HG03280 (cell line): ENCODE measurements around the gene BOD1.
"Not testable (repeated sequence)": the region's sequence is repeated elsewhere in the genome, so short reads cannot be mapped to it uniquely, and the experiment has no call there.

ENCODE experiments used
- ATAC-seq: cut with Tn5 transposase; IDR thresholded peaks from one replicate; pipeline ENCODE4 v1.9.1; 2021; ENCODE audit warnings: mild to moderate bottlenecking, moderate library complexity; ENCODE audit not compliant: unreplicated experiment

Gene BOD1

DNA sequence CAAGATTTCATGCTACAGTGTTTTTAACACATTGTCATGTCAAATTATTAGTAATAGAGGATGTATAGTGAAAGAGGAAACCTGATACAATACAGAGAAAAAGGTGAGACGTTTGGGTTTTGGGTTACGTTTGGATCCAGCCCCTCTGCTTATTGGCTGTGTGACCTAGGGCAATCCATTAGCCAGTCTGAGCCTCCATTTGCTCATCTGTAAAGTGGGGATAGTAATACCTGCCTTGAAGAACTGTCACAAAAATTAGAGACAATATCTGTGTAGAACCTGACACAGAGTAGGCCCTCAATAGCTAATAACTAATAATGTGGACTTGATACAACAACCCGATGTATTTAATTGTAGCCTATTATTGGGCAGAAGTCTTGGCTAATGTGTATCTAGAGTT lies 4.3 kb upstream of the BOD1 start:
- ATAC-seq, result no peak

DNA sequence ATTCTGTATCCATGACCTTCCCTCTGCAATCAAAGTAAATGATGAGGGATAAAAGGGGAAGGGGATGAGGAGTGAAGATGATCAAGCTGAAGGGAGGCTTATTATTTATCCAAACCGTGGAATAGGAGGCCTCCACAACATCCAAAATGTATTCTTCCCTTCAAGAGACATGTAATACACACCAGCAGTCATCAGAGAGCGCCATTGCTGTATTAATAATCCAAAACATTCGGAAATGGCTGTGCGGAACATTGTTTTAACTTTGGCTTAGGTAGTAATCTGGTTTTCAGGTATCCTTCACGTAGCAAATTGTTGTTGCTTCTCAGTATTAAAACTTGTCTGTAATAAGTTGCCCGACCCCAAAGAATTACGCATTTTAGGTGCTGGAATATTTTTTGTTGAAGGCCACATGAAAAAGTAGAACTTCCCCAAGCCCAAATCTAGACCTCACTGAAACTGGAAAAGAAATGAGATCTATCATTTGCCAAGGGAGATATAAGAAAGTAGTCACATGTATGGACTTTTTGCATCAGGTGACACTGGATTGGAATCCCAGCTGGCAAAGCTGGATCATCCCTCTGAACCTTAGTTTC lies 2.6 kb upstream of the BOD1 start:
- ATAC-seq, result no peak

DNA sequence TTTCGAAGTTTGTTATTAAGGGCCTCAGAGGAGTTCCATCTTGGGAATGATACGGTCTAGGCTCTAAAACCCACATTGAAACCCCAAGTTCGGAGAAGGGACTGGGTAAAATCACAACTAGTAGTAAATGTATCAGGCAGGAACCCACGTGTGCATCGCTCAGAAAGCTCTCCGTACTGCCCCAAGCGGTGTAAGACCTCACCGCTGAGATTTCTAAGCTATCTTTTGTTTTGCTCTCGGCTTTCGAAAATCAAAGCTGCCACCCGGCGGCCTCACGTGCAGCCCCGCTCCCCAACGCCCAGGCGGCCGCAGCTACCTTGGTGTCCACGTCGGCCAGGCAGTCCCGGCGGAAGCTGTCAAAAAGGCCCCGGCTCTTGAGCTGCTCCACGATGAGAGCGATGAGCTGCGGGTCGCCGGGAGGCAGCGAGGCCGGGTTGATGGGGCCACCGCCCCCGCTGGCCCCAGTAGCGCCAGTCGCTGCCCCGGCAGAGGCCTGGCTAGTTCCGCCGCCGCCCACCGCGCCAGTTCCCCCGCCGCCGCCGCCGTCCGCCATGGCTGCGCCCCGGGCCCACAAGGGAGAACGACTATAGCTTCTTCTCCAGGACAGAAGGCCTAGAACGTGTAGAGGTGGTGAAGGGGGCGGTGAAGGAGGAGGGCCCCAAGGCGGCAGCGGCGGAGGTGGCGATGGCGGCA lies 420 bp downstream of the BOD1 start:
- peak; percentile 51 for ATAC-seq

DNA sequence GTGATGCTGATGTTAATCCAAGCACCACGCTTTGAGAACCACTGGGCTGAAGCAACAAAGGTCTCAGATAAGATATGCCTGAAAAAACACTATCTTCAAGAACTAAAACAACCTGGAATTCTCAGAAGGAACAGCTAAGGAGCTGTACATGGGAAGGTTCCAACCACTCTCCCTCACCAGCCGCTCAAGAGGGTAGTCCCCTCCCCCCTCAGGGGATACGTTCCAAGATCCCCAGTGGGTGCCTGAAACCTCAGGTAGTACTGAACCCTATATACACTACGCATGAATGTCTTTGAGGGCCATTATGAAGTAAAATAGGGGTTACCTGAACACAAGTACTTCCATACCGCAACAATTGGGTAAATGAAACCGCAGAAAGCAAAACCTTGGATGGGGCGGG lies 1.9 kb downstream of the BOD1 start:
- ATAC-seq, result no peak

DNA sequence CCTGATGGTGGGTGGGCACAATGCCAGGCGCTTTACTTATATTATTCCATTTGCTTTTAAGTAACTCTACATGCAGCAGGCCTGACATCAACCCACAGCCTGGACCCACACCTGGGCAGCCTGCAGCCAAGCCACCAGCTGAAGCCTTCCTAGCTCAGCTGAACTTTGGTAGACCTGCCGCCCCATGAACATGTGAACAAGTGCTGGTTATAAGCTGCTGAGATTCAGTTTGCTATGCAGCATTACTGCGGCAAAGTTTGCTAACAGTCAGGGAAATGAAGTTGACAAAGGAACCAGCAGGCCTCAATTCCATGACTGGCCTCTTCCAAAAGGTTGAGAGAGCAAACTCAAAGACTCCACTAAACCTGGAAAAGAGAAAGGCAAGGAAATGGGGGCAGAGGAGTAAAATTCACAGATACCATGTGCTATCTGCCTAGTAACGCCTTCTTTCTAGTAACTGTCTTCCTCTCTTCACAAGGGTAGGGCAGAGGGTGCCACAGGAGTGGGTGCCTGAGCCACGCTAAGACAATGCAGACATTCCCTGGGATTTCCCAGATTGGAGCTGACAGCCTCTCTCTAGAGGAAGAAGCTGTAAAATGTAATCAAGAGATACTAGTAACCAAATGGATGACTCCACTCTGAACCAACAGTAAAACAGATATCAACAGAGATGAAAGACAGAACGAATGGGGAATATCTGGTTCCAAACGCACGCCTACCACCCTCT lies 2.9 kb downstream of the BOD1 start:
- ATAC-seq, result no peak

DNA sequence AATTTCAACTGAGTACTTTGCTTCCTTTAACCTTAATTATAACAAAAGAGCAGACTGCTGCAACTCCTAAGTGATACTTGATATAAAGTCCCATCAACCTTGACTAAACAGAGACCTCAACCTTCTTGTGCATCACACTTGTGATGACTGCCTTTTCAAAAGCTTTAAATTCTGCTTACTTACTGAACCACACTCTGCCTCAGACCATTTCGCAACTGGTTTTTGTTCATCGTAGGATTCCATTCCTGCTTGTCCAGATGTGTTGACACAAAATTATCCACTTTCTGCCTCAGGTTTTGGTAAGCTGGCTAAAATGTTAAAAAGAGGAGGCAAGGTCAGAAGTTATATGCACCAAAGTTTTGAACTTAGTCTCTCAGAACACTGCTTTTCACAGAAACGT lies 3.5 kb downstream of the BOD1 start:
- ATAC-seq, result no peak

DNA sequence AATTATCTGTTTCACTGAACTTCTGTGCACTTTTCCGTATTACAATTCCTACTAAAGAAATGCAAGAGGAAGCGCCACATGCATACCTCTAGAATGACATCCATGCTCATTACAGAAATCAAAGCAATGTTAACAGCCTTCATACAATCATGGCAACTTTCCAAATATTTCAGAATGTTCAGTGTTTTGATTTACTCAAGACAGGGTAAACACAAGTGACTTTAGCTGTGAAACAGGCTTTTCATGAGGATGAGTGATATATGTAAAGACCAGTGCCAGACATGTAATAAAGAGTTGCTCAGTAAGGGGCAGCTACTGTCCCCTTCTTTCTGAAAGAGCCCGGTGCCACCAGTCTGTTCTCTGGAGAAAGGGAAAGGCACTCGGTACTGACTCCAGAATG lies 4.7 kb downstream of the BOD1 start:
- no peak for ATAC-seq

DNA sequence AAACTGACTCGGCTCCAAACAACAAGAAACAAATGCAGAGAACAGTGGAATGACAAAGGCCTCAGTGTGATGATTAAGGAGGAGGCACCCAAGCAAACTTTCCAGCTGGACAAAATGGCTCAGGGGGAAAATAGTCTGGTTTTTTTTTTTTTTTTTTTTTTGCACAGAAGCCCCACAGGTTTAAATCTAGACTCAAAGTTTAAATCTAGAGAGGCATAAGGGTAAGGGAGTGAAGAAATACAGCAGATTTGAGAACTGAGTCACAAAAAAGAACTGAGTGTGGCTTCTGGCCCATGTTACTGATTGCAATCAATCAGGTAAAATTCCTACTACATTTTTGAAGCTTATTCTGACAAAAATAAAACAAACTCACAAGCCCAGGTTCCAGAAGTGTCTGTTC lies 12.3 kb downstream of the BOD1 start:
- ATAC-seq, result no peak

DNA sequence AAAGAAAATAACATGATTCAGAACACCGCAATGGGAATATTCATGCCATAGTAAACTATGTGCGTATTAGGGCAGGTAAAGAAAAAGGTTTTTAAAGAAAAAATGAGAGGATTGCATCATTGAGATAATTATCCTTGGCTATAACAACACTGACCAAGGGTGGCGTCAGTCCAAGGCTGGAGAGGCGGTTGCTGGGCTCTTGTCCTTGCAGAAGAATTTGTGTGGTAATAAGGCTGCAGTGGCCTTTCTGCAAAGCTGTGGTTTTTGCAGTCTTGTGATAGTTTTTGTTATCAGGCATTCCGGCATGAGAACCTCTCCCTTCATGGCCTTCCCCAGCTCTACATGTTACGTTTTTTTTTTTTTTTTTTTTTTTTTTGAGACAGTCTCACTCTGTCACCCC lies 14.0 kb downstream of the BOD1 start:
- no peak for ATAC-seq

DNA sequence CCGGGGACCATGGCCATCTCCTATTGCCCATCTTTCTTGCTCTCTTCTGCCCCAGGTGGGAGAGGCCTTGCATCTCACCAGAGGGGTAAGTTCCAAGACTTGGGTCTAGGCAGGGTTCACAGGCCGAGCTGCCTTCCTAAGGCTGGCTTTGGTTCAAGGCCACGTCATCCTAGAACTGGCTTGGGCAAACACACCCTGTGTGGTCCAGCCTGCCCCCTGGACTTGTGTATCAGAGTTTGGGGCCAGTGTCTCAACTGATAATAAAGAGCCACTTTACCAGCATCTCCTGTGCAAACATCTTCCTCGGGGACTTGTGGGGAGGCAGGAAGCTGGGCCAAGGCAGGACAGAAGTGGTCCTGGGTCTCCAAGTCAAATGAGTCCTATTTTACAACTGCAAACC lies 17.8 kb downstream of the BOD1 start:
- ATAC-seq, result no peak

DNA sequence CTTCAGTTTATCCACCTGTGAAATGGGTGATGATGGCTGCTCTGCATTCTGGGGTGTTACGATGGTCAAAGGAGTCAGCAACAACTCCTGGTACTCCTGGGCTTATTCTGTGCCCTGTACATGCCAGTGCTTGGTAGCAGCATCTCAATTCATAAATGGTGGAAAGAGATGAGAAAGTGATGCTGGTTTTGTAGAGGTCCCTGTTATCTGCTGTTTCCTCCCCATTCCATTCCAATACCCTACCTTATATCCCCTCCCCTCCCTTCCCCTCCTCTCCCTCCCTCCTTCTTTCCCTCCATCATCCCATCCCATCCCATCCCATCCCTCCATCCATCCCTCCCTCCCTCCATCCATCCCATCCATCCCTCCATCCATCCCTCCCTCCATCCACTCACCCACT lies 19.1 kb downstream of the BOD1 start:
- ATAC-seq, result no peak

DNA sequence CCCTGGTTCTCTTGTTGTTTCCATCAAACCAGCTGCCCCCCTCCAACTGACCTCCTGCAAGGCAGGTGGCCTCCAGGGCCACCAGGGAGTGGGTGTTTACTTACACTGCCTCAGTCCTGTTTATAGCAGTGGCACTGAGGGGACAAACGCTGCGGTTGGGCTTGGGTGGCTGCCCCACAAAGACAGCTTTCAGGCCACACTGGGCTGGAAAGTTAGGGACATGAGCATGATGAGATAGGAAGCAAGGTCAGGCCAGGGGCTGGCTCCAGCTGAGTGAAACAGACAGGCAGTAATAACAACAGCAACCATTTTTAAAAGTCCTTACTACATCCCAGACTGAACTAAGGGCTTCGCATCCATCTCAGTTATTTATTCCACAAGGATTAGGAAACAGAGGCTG lies 20.6 kb downstream of the BOD1 start:
- no peak for ATAC-seq

DNA sequence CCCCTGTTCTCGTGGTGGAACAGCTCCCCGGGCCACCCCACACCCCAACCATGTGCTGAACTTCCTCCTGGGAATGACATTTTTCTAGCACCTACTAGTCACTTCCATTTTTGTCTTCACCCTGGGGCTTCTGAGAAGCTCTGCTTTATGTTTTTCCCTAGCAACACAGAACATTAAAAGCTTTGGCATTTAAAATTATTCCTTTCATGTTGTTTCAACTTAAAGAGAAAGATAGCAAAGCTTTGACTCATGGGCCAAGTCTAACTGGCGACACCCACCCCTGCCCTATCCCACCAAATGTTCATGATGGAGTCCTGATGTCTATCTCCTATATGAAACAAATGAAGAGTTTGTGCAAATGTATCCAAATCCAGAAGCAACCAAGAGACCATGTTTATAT lies 22.4 kb downstream of the BOD1 start:
- no peak for ATAC-seq

DNA sequence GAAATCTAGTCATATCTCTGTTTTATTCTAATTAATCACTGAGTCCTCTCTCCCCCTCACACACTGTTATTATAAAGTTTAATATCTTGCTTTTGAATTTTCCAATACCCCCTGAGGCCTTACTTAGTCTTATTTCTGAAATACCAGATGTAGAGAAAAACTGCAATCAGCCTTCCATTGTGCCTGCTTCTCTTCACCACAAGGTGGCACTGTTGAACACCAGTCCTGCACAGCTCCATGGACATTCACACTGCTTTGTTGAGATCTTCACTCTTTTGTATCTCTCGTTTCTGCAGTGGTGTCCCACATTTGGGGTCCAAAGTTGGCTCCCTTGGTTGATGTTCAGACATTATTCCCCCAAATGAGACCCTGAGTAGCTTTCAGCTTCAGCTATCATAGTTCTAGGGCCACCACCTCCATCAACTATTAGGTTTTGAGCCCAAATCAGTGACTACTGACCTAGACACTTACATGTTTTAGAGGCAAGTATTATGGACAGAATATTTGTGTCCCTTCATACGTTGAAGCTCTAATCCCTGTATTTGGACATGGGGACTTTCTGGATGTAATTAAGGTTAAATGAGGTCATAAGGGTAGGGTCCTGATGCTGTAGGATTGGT lies 24.3 kb downstream of the BOD1 start:
- ATAC-seq, result no peak

DNA sequence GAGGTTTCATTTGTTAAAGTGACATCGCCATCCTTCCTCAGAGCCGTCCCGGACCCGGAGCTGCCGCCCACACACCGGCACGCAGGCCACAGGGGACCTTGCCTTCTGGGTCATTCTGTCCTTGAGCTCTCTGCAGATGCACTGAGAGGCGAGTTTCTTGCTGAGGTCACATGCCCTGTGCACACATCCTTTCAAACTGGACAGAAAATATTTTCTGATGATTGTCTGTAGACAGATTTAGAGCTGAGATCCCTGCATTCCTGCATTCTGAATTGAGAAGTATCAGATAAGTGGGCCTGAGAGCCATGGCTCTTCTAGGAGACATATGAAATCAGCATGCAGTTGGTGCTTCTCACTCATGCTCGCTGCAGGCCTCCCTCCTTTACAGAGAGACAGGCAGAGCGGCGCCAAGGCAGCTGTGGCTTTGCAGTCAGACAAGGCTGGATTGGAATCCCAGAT lies 25.4 kb downstream of the BOD1 start:
- no peak for ATAC-seq

DNA sequence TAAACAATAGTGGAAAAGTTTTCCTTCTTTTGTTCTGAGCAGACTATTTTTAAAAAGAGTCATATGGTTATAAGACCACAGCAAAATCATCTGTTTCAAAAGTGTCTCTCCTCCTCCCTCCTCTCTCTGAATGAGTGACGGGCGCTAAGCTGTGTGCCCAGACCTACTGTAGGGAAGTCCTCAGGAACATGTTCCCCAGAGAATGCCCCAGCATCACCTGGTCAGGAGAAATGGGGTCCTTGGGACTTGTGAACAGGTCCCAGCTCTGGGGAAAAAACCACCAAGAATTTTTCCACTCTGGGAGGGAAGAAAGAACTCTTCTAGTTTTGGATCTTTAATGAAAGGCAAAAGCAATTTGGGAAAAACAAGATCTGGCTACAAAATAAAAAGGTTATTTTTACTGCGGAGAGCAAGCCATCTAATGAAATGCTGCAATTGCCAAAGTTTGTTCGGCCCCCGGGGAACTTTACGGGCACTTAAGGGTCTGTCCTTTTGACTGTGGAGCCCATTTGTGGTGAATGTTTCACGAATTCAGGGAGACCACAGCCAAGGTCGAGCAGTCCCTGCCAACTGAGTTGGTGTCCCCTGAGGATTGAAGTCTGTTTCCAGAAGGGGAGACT lies 25.9 kb downstream of the BOD1 start:
- no peak for ATAC-seq

DNA sequence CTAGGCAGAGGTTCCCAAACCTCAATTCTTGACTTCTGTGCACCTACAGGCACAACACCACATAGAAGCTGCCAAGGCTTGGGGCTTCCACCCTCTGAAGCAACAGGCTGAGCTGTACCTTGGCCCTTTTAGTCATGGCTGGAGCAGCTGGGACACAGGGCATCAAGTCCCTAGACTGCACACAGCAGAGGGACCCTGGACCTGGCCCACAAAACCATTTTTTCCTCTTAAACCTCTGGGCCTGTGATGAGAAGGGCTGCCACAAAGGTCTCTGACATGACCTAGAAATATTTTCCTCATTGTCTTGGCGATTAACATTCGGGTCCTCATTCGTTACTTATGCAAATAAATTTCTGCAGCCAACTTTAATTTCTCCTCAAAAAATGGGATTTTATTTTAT lies 30.3 kb downstream of the BOD1 start:
- not testable (repeated sequence) for ATAC-seq

DNA sequence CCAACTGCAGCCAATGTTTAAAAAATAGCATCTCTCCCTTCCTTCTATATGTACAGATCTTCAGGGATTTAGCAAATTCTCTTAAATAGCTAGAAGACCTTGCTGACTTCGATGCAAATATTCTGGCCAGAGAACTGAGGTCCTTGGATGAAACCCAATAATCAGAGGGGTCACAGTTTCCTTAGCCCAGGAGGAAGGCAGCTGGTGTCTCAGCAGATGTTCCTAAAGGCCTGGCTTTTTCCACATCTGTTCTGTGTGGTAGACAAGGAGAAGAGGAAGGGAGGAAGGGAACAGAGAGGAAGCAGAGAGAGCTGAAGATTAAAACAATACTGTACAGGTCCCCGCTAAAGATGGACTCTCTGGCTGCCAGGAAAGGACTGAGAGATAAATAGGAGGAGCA lies 33.1 kb downstream of the BOD1 start:
- no peak for ATAC-seq

DNA sequence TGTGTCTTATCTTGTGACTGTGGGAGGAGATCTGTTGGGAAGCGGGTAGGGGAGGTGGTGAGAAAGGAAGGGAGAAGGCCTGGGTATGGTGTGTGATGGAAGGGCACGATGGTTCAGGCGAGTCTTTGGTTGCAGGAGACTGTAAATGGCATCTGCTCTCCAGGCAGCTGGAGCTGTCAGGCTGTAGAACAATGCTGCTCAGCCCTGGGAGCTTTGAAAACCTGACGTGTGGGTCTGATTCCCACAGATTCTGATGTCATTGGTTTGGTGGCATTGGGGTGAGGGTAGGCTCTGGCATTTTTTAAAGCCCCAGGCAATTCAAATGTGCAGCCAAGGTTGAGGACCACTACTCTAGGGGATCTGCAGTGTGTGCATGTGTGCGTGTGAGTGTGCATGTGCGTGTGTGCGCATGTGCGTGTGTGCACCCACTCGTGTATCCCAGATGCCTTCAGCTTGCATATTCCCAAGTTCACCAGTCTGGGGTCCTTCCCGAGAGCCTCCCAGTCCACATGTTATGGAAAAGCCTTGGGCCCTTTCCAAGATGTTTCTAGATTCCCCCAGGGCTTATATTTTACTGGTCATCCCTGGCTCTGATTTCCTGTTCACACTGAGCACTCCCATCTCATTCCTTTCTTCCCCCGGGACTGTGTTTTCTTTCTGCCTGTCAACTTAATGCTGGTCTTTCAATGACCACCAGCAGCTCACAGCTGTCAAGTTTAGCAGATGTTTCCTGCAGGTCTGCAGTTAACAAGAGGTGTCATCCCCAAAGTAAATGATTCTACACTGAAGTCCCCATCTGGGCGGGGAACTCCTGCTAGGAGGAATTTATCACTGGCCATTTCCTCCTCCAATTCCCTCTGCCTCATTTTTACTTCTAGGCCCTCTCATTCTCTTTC lies 34.0 kb downstream of the BOD1 start:
- no peak for ATAC-seq

DNA sequence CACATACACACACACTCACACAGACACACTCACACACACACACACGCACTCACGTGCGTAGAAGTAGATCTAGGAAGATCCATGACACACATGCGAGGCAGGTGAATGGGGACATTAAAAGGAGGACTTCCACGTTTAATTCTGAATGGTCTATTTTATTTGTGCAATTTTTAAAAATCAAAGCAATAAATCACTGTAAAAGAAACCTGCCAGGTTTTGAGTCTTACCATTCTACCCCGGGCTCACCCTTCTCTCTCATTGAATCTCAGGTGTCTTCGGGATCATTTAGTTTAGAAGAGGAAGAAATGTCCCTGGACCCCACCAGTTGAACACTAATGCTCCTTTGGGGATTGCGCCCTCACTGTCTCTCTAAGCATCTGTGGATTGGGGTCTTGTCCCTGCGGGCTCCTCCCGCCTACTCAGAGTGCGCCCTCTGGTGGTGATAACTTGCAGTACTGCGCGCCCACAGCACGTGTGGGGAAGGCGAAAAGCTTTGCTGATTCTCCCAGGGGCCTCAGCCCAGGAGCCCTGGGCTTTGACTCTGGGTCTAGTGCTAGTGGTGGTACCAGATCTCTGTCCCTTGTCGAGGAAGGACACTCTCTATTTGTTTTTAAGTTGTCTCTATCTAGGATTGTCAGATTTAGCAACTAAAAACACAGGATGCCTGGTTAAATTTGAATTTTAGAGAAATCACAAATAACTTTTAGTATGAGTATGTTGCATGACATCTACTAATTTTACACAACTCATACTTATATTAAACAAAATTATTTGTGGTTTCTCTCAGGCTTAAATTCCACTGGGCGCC lies 34.8 kb downstream of the BOD1 start:
- no peak for ATAC-seq
